GM19467 (cell line): ENCODE measurements around the gene DDX5.

Source experiments
- ATAC-seq: cut with Tn5 transposase; IDR thresholded peaks from one replicate; pipeline ENCODE4 v1.9.1; 2021; ENCODE audit warnings: mild to moderate bottlenecking, moderate library complexity; ENCODE audit not compliant: unreplicated experiment

Gene DDX5

DNA sequence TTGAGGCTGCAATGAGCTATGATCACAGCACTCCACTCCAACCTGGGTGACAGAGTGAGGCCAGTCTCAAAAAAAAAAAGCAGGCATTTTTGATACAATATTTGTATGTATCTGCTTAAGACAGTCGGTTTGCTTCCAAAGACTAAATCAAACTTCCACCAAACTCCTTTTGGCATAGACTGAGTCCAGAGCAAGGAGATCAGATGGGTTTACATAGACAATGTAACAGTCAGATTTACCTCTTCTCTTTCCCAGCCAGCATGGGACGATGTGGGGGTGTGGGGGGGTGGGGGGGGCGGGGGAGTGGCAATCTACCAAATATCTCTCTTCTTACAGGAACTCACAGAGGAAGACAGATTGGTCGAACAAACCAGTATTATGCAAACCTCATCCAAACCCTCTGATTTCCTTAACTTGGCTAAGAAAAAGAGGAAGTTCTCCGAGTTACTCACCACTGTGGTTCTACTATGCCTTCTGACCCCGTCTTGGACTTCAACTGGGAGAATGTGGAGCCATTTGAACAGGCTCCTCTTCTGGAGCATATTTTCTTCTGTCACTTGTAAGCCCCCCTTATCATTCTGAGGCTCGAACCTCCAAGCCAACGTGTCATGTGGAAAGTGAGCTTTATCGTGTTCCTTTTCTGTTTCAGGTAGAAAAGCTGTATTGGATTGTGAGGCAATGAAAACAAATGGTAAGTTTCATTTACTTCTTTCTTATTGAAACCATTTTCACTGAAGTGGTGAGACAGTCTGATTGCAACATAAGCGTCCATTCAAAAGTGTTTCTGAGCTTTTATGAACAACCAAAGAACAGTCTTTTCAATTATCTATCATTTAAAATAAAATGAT lies 57.2 kb downstream of the DDX5 start, which contains the start of gene MILR1:
MILR1 (plus strand) TSS at position 451 of the 848 bp plus-strand sequence; CDS start at position 505, 54 bp downstream.
- ATAC-seq: no peak
